ENCODE measurements around the gene DISP3.

DISP3 gene

DNA sequence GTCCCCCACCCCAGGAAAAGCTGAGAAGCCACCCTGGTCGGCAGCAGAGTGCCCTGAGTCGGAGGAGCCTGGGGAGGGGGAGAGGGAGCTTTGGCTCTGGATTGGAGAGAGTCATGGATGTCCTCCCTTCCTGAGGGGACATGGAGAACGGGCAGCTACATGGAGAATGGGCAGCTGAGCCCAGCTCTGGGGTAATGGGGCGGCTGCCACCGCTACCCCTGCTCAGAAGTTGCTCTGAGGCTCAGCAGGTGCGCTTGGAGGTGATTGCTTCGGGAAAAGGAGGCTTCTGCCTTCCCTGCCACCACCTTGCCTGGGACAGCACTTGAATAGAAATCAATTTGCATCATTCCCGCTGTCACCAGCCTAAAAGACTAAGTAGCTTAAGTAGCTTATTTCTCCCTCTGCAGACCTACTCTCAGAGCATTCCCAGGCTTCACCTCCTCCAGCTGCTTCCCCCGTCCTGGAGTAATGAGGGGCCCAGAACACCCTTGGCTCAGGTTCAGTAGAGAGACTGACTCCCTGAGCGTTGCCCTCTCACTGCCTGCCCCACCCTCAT lies 8.3 kb downstream of the DISP3 start:
- no peak for DNase-seq

- DNase-seq, result no peak
Observed at GRCh38 chr1:11488201-11488770, 9.3 kb downstream of the DISP3 start.

GRCh38 chr1:11488966-11489625 lies 10.1 kb downstream of the DISP3 start:
- no peak for DNase-seq

GRCh38 chr1:11492235-11492634 lies 13.3 kb downstream of the DISP3 start:
- DNase-seq, result no peak

DNA sequence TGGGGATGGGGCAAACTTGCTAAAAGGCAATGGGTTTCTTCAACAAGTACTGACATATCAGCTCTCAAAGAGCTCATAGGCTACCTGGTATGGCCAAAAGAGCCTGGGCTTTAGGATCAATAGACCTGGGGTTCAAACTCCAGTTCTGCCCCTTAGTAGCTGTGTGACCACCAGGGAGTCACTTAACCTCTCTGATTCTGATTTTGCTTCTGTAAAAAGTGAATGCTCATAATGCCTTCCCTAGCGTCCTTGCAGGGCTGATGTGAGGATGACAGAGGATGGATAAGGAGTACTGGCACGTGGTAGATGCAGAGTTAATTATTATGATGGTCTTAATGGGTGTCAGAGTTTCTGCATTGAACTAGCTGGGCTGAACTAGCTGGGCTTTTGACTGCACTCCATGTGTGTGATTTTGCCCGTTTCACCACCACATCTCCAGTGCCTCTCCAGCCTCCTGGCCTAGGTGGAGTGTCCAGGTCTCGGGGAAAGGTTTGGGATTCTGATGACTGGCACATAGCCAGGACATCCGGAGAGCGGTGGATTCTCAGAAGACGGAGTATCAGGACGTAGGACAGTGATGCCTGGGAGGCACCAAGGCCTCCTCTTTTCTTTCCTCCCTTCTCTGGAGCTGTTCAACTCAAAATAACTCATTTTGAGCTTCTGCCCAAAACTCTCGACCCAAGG lies 15.2 kb downstream of the DISP3 start:
- no peak for DNase-seq

GRCh38 chr1:11494771-11495170 lies 15.8 kb downstream of the DISP3 start:
- no peak for DNase-seq

GRCh38 chr1:11495579-11495978 lies 16.6 kb downstream of the DISP3 start:
- DNase-seq, result no peak

DNA sequence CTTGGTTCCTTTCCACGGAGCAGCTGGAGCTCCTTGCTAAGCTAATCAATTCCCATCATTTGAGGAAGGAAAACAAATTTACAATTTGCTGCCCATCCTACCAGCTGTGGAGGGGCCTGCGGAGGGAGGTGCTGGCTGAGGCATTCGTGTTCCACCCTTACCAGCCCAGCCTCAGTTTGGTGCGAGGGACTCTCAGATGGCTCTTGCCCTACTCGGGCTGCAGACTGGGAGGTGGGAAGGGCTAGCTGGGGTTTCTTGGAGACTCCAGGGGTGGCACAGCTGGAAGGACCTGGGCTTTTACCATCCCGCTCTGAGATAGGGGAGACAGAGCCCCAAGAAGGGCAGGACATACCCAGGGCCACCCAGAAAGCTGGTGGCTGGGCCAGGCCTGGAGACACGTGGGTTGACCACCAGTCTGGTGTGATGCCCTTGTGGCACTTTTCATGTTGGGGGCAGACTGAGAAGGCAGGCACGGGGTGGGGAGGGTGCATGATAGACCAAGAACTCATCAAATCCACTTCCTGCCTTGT lies 17.7 kb downstream of the DISP3 start:
- DNase-seq, result no peak

DNA sequence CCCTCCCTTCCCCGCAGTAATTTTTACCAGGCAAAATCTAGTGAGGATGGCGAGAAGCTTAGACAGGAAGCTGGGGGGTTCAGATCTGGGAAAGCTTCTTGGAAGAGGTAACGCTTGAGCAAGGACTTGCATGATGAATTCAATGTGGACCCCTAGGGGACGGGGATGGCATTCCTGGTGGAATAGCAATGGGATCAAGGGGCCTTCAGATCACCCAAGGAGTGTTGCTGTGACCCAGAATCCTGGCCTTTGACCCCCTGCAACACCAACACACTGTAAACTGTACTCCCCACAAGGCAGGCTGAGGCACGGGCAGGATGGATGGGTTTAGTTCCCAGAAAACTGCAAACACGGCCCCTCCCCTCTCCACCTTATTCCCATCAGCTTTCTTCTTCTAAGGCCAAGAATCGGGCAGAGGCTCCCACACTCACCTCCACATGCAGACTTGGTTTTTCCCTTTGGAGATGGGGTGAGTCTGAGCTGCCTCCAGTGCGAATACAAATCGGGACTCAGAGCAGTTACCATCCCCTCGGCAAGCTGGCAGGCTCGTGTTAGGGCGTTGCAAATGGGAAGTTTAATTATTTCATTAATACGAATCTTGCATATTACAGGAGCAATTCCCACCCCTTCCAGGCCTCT lies 20.1 kb downstream of the DISP3 start:
- no peak for DNase-seq

DNA sequence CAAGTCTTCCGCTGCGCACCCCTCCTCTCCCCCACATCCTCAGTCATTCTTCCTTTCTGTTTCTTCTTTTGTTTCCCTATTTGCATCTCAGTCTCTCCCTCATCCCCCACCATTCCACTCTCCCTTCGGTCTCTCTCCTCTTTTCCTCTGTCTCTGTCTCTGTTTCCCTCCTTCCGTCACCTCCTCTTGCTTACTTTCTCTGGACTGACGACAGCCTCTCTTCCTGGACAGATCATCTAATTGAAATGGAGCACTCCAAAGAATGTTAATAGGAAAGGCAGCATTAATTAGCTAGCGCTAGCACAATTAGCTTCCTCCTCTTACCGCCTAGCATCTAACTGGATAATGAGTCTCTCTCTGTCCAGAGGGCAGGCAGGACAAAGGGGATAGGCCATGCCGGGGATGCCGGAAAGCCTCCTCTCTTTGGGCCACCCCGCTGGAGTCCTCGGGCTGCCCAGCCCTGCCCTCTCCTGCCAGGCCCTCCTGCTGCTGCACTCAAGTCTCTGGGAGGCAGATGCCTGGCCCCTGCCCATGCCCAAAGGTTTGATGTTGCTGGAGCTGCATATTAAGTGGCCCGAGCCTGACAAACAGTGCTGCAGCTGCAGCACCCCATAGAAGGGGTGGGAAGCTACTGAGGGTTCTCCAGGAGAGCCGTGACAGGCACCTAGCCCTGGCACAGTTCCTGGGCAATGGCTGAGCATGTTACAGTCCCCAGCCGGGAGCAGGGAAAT lies 20.8 kb downstream of the DISP3 start:
- no peak for DNase-seq

- DNase-seq, result no peak
Observed at GRCh38 chr1:11500881-11501280, 21.9 kb downstream of the DISP3 start.

DNA sequence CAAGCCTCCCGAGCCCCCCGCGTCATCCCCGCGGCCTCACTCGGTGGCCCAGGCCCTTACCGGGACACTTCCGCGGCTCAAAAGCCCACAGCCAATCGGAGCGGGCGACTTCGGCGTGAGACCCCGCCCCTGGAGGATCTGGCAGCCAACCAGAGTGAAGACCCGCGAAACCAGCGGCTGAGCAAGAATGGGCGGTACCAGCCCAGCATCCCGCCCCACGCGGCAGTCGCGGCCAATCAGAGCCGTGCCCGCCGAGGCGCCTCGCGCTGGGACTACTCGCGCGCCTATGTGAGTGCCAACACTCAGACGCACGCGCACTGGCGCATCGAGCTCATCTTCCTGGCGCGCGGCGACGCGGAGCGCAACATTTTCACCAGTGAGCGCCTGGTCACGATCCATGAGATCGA lies 22.5 kb downstream of the DISP3 start:
- DNase-seq, result no peak

- DNase-seq, result no peak
Observed at GRCh38 chr1:11501906-11502485, 23.0 kb downstream of the DISP3 start.

GRCh38 chr1:11502516-11502915 lies 23.6 kb downstream of the DISP3 start:
- no peak for DNase-seq

GRCh38 chr1:11504599-11504998 lies 25.6 kb downstream of the DISP3 start:
- DNase-seq, result no peak

DNA sequence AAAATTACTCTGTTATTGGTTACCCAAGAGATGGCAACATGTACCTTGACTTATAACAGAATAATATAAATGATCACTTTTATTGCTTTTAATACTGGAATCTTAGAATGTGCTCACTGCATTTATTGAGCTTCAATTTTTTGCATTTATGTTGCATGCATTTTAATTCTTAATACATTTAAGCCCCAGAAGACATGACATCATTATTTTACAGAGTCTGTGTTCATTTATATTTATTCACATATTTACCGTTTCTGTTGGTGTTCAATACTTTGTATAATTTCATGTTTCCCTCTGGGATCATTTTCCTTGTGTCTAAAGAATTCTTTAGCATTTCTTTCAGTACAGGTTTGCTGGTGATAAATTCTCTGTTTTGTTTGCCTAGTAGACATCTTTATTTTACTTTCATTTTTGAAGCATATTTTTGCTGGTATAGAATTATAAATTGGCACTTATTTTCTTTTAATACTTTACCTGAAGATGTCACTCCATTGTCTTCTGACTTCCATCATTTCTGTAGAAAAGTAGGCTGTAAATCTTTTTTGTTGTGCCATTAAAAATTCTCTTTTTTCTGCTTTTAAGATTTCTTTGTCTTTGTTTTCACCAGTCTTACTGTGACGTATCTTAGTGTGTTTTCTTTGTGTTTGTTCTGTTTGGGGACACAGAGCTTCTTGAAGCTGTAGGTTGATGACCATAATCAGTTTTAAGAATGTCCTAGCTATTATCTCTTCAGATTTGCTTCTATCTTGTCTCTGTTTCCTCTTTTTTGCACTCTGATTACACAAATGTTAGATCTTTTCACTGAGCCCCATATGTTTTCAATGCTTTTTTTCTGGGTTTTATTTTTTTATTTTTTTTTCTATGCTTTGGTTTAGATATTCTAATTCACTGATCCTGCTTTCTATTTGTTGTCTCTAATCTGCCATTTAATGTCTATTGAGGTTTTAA lies 26.9 kb downstream of the DISP3 start:
- no peak for DNase-seq

GRCh38 chr1:11507309-11507708 lies 28.4 kb downstream of the DISP3 start:
- no peak for DNase-seq

GRCh38 chr1:11513681-11514080 lies 34.7 kb downstream of the DISP3 start:
- DNase-seq, result no peak

DNA sequence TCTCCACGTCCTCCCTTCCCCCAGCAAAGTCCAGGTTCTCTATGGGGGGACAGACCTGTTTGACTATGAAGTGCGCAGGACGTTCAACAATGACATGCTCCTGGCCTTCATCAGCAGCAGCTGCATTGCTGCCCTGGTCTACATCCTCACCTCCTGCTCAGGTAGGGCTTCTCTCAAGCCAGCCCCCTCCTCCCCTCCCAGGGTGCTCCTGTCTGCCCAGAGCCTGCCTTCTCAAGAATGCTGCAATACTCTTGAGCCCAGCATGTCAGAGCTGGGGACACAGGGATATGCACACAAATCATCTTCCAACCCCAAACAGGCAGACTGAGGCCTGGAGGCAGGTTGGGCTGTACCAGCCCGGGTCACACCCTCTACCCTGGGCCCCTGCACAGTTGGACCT lies 35.4 kb downstream of the DISP3 start:
- no peak for DNase-seq

- no peak for DNase-seq
Observed at GRCh38 chr1:11515368-11516300, 36.7 kb downstream of the DISP3 start.
